ENCODE measurements around the gene RNF126.
"Not testable (repeated sequence)": the region's sequence is repeated elsewhere in the genome, so short reads cannot be mapped to it uniquely, and the experiment has no call there.

The RNF126 gene

GRCh38 chr19:685454-685931 lies 22.5 kb upstream of the RNF126 start:
- DNase-seq: no peak

GRCh38 chr19:682678-683320 lies 19.8 kb upstream of the RNF126 start:
- DNase-seq: no peak

- DNase-seq: peak in 1 of 2 donors; percentile 28
Measured at GRCh38 chr19:681029-682019, 18.3 kb upstream of the RNF126 start.

- peak; percentile 100 for DNase-seq
Measured at GRCh38 chr19:680287-681028, 17.4 kb upstream of the RNF126 start.

- no peak for DNase-seq
Measured at GRCh38 chr19:679418-680286, 16.6 kb upstream of the RNF126 start.

- DNase-seq: no peak
Measured at GRCh38 chr19:678791-679388, 15.9 kb upstream of the RNF126 start.

GRCh38 chr19:677601-678436 lies 14.8 kb upstream of the RNF126 start:
- no peak for DNase-seq

GRCh38 chr19:677201-677600 lies 14.2 kb upstream of the RNF126 start:
- DNase-seq: no peak

GRCh38 chr19:676339-677105 lies 13.5 kb upstream of the RNF126 start, which contains the start of gene FSTL3:
Gene FSTL3, plus strand, starts transcription at chr19:676392. Its CDS starts 32 bp downstream, at chr19:676424.
- no peak for DNase-seq

GRCh38 chr19:676007-676338 lies 13.0 kb upstream of the RNF126 start:
- DNase-seq: no peak

GRCh38 chr19:674282-675151 lies 11.5 kb upstream of the RNF126 start:
- no peak for DNase-seq

- no peak for DNase-seq
Measured at GRCh38 chr19:670609-671075, 7.6 kb upstream of the RNF126 start.

GRCh38 chr19:668675-669434 lies 5.8 kb upstream of the RNF126 start:
- not testable (repeated sequence) for DNase-seq

GRCh38 chr19:666985-667573 lies 4.1 kb upstream of the RNF126 start:
- DNase-seq: not testable (repeated sequence)

- peak; percentile 79 to 89 for DNase-seq
Measured at GRCh38 chr19:664913-665443, 2.0 kb upstream of the RNF126 start.

GRCh38 chr19:663682-664117 lies 686 bp upstream of the RNF126 start:
- DNase-seq: no peak

Data from activated CD4-positive, alpha-beta T cell treated with anti-CD3 and anti-CD28 coated beads for 4 hours (primary cell).